SKM-1 treated with dmso at 0.1 percent for 144 hours (cell line): ENCODE measurements around the gene UFC1.

ENCODE experiments used
- DNase-seq: peaks from one replicate; lab custom pipeline; 2025; ENCODE audit not compliant: unreplicated experiment; lab: John Stamatoyannopoulos, UW

Gene UFC1

DNA sequence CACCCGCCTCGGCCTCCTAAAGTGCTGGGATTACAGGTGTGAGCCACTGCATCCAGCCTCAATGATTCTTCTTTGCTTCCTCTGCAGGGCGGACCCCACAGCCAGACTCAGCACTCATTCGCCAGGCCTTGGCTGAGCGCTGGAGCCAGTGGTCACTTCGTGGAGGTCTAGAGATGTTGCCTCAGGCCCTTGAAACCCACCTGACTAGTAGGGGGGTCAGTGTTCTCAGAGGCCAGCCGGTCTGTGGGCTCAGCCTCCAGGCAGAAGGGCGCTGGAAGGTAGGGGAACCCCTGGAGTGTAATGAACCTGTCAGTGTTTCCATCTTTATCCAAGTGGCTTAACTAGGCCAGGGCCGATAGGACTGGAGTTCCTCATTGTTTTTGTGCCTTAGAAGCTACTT, 15.1 kb downstream of the UFC1 start:
- no peak for DNase-seq

- DNase-seq: no peak
Observed at GRCh38 chr1:161171191-161171590, 17.4 kb downstream of the UFC1 start.

- no peak for DNase-seq
Observed at GRCh38 chr1:161171696-161172095, 17.9 kb downstream of the UFC1 start.

GRCh38 chr1:161172349-161172748, 18.6 kb downstream of the UFC1 start:
- DNase-seq: no peak

DNA sequence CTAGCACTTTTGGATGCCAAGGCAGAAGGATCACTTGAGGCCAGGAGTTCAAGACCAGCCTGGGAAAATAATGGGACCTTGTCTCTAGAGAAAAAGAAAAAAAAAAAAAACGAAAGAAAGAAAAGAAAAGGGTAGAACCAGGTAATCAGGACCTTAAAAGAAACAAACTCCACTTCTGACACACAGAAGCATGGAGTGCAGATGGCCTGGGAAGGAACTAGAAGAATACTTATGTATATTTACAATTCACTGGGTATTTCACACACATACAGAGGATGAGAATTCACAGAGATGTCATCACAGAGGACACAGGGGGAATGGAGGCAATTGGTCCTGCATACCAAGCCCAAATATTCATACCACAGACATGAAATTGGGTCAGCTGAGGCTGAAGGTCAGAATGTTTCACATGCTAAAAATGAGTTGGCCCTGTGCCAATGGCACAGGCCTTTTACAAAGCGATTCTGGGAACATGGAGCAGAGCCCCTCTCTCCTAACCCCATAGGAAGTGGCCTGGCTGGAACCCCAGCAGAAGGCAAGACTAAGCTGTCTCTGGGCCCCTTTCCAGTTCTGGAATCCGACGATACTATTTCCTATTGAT, 19.1 kb downstream of the UFC1 start:
- no peak for DNase-seq

DNA sequence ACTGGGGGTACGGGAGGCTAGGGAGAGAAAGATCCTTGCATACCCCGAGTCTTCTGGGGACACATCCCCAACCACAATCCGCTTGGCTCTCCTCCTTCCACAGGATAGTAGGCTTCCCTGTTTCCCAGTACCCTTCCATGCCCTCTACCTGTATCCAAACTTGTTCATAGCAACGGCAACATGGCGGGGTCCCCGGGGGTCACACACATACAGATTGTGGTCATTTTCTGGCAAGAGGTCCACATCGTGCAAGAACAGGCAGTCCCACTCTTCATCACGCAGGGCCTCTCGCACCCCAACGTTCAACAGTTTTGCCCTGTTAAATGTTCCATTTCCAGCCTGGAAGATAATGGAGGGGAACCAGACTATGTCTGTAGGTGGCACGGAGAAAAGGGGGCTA, 19.9 kb downstream of the UFC1 start:
- no peak for DNase-seq

- no peak for DNase-seq
Observed at GRCh38 chr1:161174911-161175310, 21.1 kb downstream of the UFC1 start.

DNA sequence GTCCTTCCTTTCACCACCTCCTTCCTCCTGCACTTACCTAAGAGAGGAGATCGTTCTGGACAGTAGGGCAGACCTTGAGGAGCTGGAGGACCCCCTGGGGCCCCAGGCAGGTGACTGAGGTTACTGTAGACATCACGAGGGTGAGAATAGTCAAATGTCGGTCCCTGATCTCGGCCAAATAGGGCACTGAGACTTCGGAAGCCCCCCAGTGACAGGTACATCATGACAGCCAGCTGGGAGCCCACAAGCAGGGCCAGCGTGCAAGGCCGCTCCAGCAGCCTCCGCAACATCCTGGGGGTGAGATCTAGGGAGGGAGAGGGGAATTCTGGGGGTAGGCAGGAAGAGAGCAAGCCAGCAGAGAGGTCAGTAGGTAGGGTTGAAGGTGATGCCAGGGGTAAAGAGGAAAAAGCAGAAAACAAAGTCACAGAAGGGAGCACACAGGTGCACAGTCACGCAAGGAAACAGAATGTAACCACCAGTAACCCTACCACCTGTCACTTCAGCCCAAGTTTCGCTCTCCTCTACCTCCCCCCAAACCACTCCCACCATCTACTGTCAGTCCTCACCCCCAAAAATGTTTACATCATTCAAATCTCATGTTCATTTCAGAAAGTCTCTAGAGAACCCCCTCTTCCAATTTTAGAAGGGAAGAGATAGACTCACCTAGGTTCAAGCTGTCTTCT, 22.1 kb downstream of the UFC1 start:
- no peak for DNase-seq

DNA sequence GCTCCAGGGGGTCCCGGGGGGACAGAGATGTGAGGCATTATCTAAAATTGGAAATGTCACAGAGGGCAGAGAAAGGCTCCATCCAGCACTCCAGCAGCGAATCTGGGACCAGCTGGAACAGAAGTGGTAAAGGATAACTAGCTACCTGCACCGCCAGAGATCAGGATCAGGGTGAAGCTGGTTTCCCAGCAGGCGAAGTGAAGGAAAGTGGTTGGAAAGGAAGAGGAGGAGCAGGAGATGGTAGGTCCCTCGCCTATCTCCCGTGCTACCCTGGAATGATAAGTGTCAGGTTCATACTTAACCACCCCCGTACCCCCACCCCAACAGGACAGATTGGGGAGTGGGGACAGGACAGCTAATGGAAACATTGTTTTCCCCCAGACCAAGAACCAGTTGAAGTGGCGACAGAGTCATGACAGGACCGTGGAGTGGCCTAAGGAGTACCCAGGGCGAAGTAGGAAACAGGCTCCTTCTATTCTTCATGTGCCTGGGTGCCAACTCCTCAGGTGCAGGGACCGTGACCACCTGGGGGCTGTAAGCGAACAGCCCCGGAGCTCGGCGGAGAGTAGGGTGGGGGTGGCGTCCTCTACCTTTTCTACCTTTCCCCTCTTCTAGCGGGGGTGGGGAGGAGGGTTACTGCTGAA, 22.8 kb downstream of the UFC1 start:
- DNase-seq: no peak

- peak; percentile 88 for DNase-seq
Observed at GRCh38 chr1:161177112-161177935, 23.5 kb downstream of the UFC1 start, which contains the start of gene B4GALT3. B4GALT3 (minus strand) TSS chr1:161177507; CDS start chr1:161176060, 1,447 bp downstream.

DNA sequence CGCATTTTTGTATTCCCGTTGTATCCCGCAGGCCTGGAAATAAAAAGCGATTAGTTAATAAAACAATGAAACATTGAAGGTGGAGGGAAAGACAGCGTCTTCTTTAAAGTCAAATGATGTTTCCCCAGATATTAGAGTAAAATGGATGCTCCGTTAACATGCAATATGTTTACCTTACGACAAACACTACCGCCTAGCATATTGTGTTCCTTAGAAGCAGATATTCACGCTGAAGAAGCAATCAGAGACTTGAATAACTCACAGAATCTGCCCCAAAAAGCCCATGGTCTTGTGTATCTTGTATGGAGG, 24.1 kb downstream of the UFC1 start:
- DNase-seq: no peak

GRCh38 chr1:161179698-161180097, 25.9 kb downstream of the UFC1 start:
- DNase-seq: no peak

GRCh38 chr1:161180639-161181038, 26.9 kb downstream of the UFC1 start:
- DNase-seq: peak; percentile 14

DNA sequence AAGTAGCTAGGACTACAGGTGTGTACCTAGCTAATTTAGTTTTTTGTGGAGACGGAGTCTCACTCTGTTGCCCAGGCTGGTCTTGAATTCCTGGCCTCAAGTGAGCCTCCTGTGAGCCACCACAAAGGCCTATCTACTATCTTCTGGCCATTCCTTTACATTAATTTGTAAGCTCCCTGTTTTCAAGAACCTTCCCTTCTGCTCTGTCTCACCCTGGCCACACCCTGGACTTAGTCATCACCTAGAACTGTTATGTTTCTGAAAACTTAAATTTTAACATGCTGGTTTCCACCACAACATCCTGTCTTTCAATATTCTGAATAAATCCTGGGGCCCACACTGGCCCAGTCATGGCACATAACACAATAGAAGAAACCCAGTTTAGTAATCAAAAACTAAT, 28.4 kb downstream of the UFC1 start:
- DNase-seq: peak; percentile 33

GRCh38 chr1:161185282-161185682, 31.5 kb downstream of the UFC1 start:
- DNase-seq: peak; percentile 99

GRCh38 chr1:161185732-161186311, 32.0 kb downstream of the UFC1 start:
- DNase-seq: peak; percentile 100

DNA sequence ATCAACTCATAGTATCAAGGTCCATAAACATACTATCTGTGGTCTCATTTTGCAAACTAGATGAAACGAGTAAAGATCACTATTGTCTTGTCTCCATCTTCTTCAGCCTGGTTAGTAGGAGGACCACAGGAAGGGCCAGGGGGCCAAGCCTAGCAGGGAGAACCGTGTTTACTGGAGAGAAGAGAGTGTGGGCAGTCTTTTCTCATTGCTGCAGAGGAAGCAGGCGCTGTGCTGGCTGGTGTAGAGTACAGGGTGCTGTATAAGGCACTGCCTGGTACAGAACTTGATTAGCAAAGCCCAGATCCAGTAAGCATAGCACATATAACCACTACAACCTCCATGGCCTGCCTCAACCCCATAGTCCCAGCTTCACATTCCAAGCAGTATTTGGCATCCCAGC, 33.5 kb downstream of the UFC1 start:
- no peak for DNase-seq

- no peak for DNase-seq
Observed at GRCh38 chr1:161188381-161188780, 34.6 kb downstream of the UFC1 start.

GRCh38 chr1:161189036-161189435, 35.3 kb downstream of the UFC1 start:
- DNase-seq: no peak

- no peak for DNase-seq
Observed at GRCh38 chr1:161190962-161191521, 37.3 kb downstream of the UFC1 start.

GRCh38 chr1:161191971-161192370, 38.2 kb downstream of the UFC1 start:
- DNase-seq: no peak
